OCI-LY7 (cell line): ENCODE results near the gene DDIAS. TPM values are rescaled to one million over a fixed set of nuclear protein-coding genes. Genes with fewer than 3 reads are reported as not detected.
A peak's percentile ranks its signal among the peaks of the same experiment; 100 is the strongest.
"Not testable (repeated sequence)": the region's sequence is repeated elsewhere in the genome, so short reads cannot be mapped to it uniquely, and the experiment has no call there.

ENCODE experiments used
- BruUV-seq: library from RNA; stranded (reverse); fragments of 400-500 nt; replicated peaks from 2 replicates; lab custom pipeline; 2021; lab: Mats Ljungman, UMichigan
- CTCF ChIA-PET: fragments of 300-600 bp; sonication (Branson Sonifier 250); formaldehyde crosslinking; loops from one replicate; lab custom pipeline; 2022; ENCODE audit warnings: antibody characterized with exemption; ENCODE audit not compliant: unreplicated experiment; lab: Charles Lee
- POLR2A ChIA-PET: fragments of 300-600 bp; sonication (Branson Sonifier 250); formaldehyde crosslinking; loops from one replicate; lab custom pipeline; 2022; ENCODE audit warnings: antibody characterized with exemption; lab: Charles Lee
- DNase-seq: peaks from one replicate; pipeline ENCODE4 v3.0.0-alpha.2; 2015; ENCODE audit warnings: low spot score
- H2AFZ ChIP-seq: fragments of 200-600 bp; sonication (generic), shearing (Covaris generic); 2 replicates; pipeline ENCODE4 v1.6.1; 2014; ENCODE audit warnings: mild to moderate bottlenecking, antibody characterized with exemption, low read length, moderate library complexity
- H3K27ac ChIP-seq: fragments of 200-600 bp; sonication (generic); 2 replicates; pipeline ENCODE4 v1.5.1; 2014; ENCODE audit warnings: mixed run types, low read depth, mild to moderate bottlenecking, moderate library complexity, low read length, inconsistent platforms; ENCODE audit not compliant: poor library complexity, severe bottlenecking
- H3K36me3 ChIP-seq: fragments of 200-600 bp; sonication (generic); 2 replicates; pipeline ENCODE4 v1.6.1; 2014; ENCODE audit warnings: mild to moderate bottlenecking, antibody characterized with exemption, low read length, moderate library complexity, mixed read lengths; ENCODE audit not compliant: insufficient read depth
- H3K4me1 ChIP-seq: fragments of 200-600 bp; sonication (generic); 2 replicates; pipeline ENCODE4 v1.5.1; 2014; ENCODE audit warnings: mild to moderate bottlenecking, low read length; ENCODE audit not compliant: insufficient read depth, poor library complexity, severe bottlenecking
- H3K4me2 ChIP-seq: fragments of 200-600 bp; sonication (generic); 2 replicates; pipeline ENCODE4 v1.6.1; 2014; ENCODE audit warnings: mild to moderate bottlenecking, low read length
- H3K4me3 ChIP-seq: fragments of 200-600 bp; sonication (generic); 2 replicates; pipeline ENCODE4 v1.5.1; 2014; ENCODE audit warnings: mild to moderate bottlenecking, low read depth, low read length; ENCODE audit not compliant: poor library complexity, severe bottlenecking
- H3K79me2 ChIP-seq: fragments of 200-600 bp; sonication (generic); 2 replicates; pipeline ENCODE4 v1.6.1; 2016; ENCODE audit warnings: low read depth, mild to moderate bottlenecking, low read length, moderate library complexity, mixed read lengths; ENCODE audit not compliant: insufficient read depth
- H3K9me2 ChIP-seq: fragments of 200-600 bp; sonication (generic); 2 replicates; pipeline ENCODE4 v1.6.1; 2016; ENCODE audit warnings: mild to moderate bottlenecking, low read length, mixed read lengths; ENCODE audit not compliant: insufficient read depth
- H3K9me3 ChIP-seq: fragments of 200-600 bp; sonication (generic); 2 replicates; pipeline ENCODE4 v1.6.1; 2014; ENCODE audit warnings: mild to moderate bottlenecking, mixed run types, low read length, mixed read lengths
- H4K20me1 ChIP-seq: fragments of 200-600 bp; sonication (generic); 2 replicates; pipeline ENCODE4 v1.6.1; 2014; ENCODE audit warnings: mild to moderate bottlenecking, antibody characterized with exemption, low read length, moderate library complexity, mixed read lengths; ENCODE audit not compliant: insufficient read depth
- EZH2phosphoT487 ChIP-seq: fragments of 200-600 bp; sonication (generic); IDR thresholded peaks from 2 replicates; pipeline ENCODE4 v1.6.1; 2018; ENCODE audit warnings: low read depth, borderline replicate concordance, mild to moderate bottlenecking, mixed run types, antibody characterized with exemption, low read length, moderate library complexity, mixed read lengths
- intact Hi-C: fragments of 100-400 bp; cut with micrococcal nuclease; formaldehyde crosslinking; loops from one replicate; pipeline ENCODE4 v1.10.0; 2022; ENCODE audit not compliant: unreplicated experiment
- total RNA-seq, 2 experiments: library from RNA; depleted of rRNA in 1 of 2; stranded (reverse); fragments of >200 nt in 1 of 2; shearing (Covaris generic) in 1 of 2; gene quantifications; 2 replicates each; pipeline ENCODE4 v1.2.3, GENCODE V29; 2014 to 2022
- TF ChIP-seq, protein P1 (sequence below): fragments of 200-600 bp; sonication (generic); conservative IDR thresholded peaks from 2 replicates; pipeline ENCODE4 v1.5.1; 2014; ENCODE audit warnings: mild to moderate bottlenecking, antibody characterized with exemption, low read length, moderate library complexity, mixed read lengths

The DDIAS gene
- total RNA-seq, 2 experiments from 2014 or later, result 16.7 to 23.1 TPM

GRCh38 chr11:82944198-82944597, 42.7 kb downstream of the DDIAS start:
- BruUV-seq, result no TSS peak
- CTCF ChIA-PET, result no interaction called here

GRCh38 chr11:82945041-82945440, 43.5 kb downstream of the DDIAS start:
- H3K27ac ChIP-seq, BruUV-seq, H3K4me3 ChIP-seq, intact Hi-C loops, H4K20me1 ChIP-seq, H3K36me3 ChIP-seq, CTCF ChIA-PET, DNase-seq, H3K9me2 ChIP-seq, H3K4me2 ChIP-seq, H2AFZ ChIP-seq, H3K79me2 ChIP-seq: not testable (repeated sequence)
- Histone ChIP-seq H3K4me1 (peaks cover 16% of the 10 kb centered on the region), H3K9me3 (peaks cover 18% of the 10 kb centered on the region)
- POLR2A ChIA-PET, result interaction anchor here (2.3 to 9.5 kb wide), 4 partner anchors 10 to 25 kb away, joined by 6 to 83 read pairs (median 48); no protein-coding TSS in a partner anchor

More at GRCh38 chr11:82944198-82944597, 42.7 kb downstream of the DDIAS start:
- no peaks in the 10 kb centered on the region; the same call in 1 of the 2 replicates for H3K36me3 ChIP-seq
- POLR2A ChIA-PET, result interaction anchor here (0.6 to 9.5 kb wide), 3 partner anchors 12 to 287 kb away, joined by 3 to 83 read pairs (median 81); no protein-coding TSS in a partner anchor
- no peak for TF ChIP-seq EZH2phosphoT487
- TF ChIP-seq, protein P1, sequence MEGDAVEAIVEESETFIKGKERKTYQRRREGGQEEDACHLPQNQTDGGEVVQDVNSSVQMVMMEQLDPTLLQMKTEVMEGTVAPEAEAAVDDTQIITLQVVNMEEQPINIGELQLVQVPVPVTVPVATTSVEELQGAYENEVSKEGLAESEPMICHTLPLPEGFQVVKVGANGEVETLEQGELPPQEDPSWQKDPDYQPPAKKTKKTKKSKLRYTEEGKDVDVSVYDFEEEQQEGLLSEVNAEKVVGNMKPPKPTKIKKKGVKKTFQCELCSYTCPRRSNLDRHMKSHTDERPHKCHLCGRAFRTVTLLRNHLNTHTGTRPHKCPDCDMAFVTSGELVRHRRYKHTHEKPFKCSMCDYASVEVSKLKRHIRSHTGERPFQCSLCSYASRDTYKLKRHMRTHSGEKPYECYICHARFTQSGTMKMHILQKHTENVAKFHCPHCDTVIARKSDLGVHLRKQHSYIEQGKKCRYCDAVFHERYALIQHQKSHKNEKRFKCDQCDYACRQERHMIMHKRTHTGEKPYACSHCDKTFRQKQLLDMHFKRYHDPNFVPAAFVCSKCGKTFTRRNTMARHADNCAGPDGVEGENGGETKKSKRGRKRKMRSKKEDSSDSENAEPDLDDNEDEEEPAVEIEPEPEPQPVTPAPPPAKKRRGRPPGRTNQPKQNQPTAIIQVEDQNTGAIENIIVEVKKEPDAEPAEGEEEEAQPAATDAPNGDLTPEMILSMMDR, result no peak
- H3K9me3 ChIP-seq, result peaks cover 15% of the 10 kb centered on the region
- no peak overlapping the region for H2AFZ ChIP-seq
- no peak for DNase-seq
- H3K4me2 ChIP-seq, result no peak overlapping the region
- peaks cover 16% of the 10 kb centered on the region for H3K4me1 ChIP-seq
- H3K27ac ChIP-seq, result no peak overlapping the region
- H3K9me2 ChIP-seq, result no peaks in the 10 kb centered on the region
- no peaks in the 10 kb centered on the region for H3K79me2 ChIP-seq
- intact Hi-C loops, result no loop called here
- H4K20me1 ChIP-seq, result no peaks in the 10 kb centered on the region
- H3K4me3 ChIP-seq, result no peak overlapping the region

- no TSS peak for BruUV-seq
- intact Hi-C loops, result no loop called here
- Histone ChIP-seq H3K4me2 (peak overlapping the region; percentile 3; the same call in 1 of the 2 replicates), H3K4me1 (peaks cover 16% of the 10 kb centered on the region), H3K36me3 (peaks cover 4% of the 10 kb centered on the region; the same call in 1 of the 2 replicates), H4K20me1 (no peaks in the 10 kb centered on the region), H3K27ac (no peak overlapping the region), H2AFZ (no peak overlapping the region; the same call in 1 of the 2 replicates), H3K9me3 (peaks cover 22% of the 10 kb centered on the region), H3K9me2 (no peaks in the 10 kb centered on the region), H3K79me2 (no peaks in the 10 kb centered on the region), H3K4me3 (no peak overlapping the region)
- no peak for DNase-seq
- CTCF ChIA-PET, result no interaction called here
- POLR2A ChIA-PET, result interaction anchor here (1.0 to 9.5 kb wide), 6 partner anchors 10 to 107 kb away, joined by 3 to 83 read pairs (median 10); no protein-coding TSS in a partner anchor
- TF ChIP-seq, protein P1, result no peak
- no peak for TF ChIP-seq EZH2phosphoT487
Measured at GRCh38 chr11:82945682-82946081, 44.1 kb downstream of the DDIAS start.
